H1 (cell line): ENCODE results near the gene TMEM127. TPM values are rescaled to one million over a fixed set of nuclear protein-coding genes. Genes with fewer than 3 reads are reported as not detected.

Source experiments
- CTCF ChIA-PET: fragments of 300-600 bp; sonication (Branson Sonifier 250); formaldehyde crosslinking; loops from one replicate; lab custom pipeline; 2021; ENCODE audit not compliant: partially characterized antibody; lab: Charles Lee
- POLR2A ChIA-PET: fragments of 300-600 bp; sonication (Branson Sonifier 250); formaldehyde crosslinking; loops from one replicate; lab custom pipeline; 2021; ENCODE audit warnings: inconsistent platforms; ENCODE audit not compliant: partially characterized antibody; lab: Charles Lee
- DNase-seq, 2 experiments: peaks; one replicate each; pipeline versions ENCODE4 v3.0.0 to v3.0.0-alpha.2; 2010 to 2022; ENCODE audit warnings: low spot score in 2 of 2, low read depth in 1 of 2, mixed read lengths in 1 of 2
- FAIRE-seq: peaks from 2 replicates; lab custom pipeline; 2011; peaks lifted over from hg19 to GRCh38; lab: Jason Lieb, UNC
- H2AFZ ChIP-seq: 2 replicates; pipeline ENCODE4 v1.8.1; 2012; ENCODE audit warnings: low read length, inconsistent platforms
- H2AK5ac ChIP-seq: 2 replicates; pipeline ENCODE4 v1.6.1; 2013; ENCODE audit warnings: low read depth, low read length
- H2BK120ac ChIP-seq: replicated peaks from 2 replicates; pipeline ENCODE3; 2013; ENCODE audit warnings: low read depth, low read length, inconsistent platforms
- H2BK12ac ChIP-seq: 2 replicates; pipeline ENCODE4 v1.6.1; 2013; ENCODE audit warnings: low read depth, low read length
- H2BK15ac ChIP-seq: 2 replicates; pipeline ENCODE4 v1.6.1; 2013; ENCODE audit warnings: low read length
- H2BK20ac ChIP-seq: 2 replicates; pipeline ENCODE4 v1.6.1; 2013; ENCODE audit warnings: low read length
- H2BK5ac ChIP-seq: 2 replicates; pipeline ENCODE4 v1.6.1; 2013; ENCODE audit warnings: low read depth, low read length
- H3K14ac ChIP-seq: 2 replicates; pipeline ENCODE4 v1.6.1; 2013; ENCODE audit warnings: inconsistent platforms; ENCODE audit not compliant: insufficient read length
- H3K18ac ChIP-seq: 2 replicates; pipeline ENCODE4 v1.6.1; 2013; ENCODE audit warnings: low read length; ENCODE audit errors: extremely low read depth
- H3K23ac ChIP-seq: 2 replicates; pipeline ENCODE4 v1.6.1; 2013; ENCODE audit warnings: inconsistent platforms; ENCODE audit not compliant: insufficient read length
- H3K23me2 ChIP-seq: 2 replicates; pipeline ENCODE4 v1.6.1; 2013; ENCODE audit warnings: low read depth, low read length
- H3K27ac ChIP-seq: 2 replicates; pipeline ENCODE4 v1.6.1; 2011; ENCODE audit warnings: low read depth, low read length, inconsistent platforms
- H3K27me3 ChIP-seq, 4 experiments: replicated peaks in 1 of 4; 1 replicate in 1 of 4; 2 replicates in 3 of 4; pipeline versions ENCODE4 v1.6.1 to v1.8.1; 2011 to 2013; ENCODE audit warnings: low read length in 3 of 4, mild to moderate bottlenecking in 3 of 4, inconsistent platforms in 2 of 4, mixed read lengths in 2 of 4, moderate library complexity in 1 of 4; ENCODE audit not compliant: control insufficient read depth in 3 of 4, insufficient read depth in 3 of 4; ENCODE audit errors: extremely low read depth in 1 of 4
- H3K36me3 ChIP-seq, 4 experiments: 2 replicates each; pipeline versions ENCODE4 v1.6.1 to v1.8.1; 2011 to 2013; ENCODE audit warnings: mild to moderate bottlenecking in 4 of 4, low read length in 3 of 4, moderate library complexity in 2 of 4, control low read depth in 1 of 4, inconsistent platforms in 1 of 4; ENCODE audit not compliant: insufficient read depth in 4 of 4, control insufficient read depth in 2 of 4
- H3K4ac ChIP-seq: replicated peaks from 2 replicates; pipeline ENCODE3; 2013; ENCODE audit warnings: low read length, low read depth, mixed read lengths, inconsistent platforms; ENCODE audit not compliant: insufficient read length
- H3K4me1 ChIP-seq, 4 experiments: replicated peaks in 1 of 4; 1 replicate in 1 of 4; 2 replicates in 3 of 4; pipeline versions ENCODE4 v1.6.1 to v1.8.1; 2011 to 2013; ENCODE audit warnings: low read length in 3 of 4, inconsistent platforms in 2 of 4, mixed read lengths in 1 of 4; ENCODE audit not compliant: insufficient read depth in 4 of 4, control insufficient read depth in 3 of 4
- H3K4me2 ChIP-seq, 2 experiments: 2 replicates each; pipeline versions ENCODE4 v1.6.1 to v1.8.1; 2011 to 2013; ENCODE audit warnings: low read depth in 2 of 2, low read length in 2 of 2, control low read depth in 1 of 2, inconsistent platforms in 1 of 2, mild to moderate bottlenecking in 1 of 2; ENCODE audit not compliant: insufficient read depth in 1 of 2
- H3K4me3 ChIP-seq, 4 experiments: fragments of 200-600, 300-600 bp in 1 of 4; sonication (generic), shearing (Covaris generic), sonication (Bioruptor Twin) in 1 of 4; 2 replicates each; pipeline versions ENCODE4 v1.5.1 to v1.8.1; 2011 to 2016; ENCODE audit warnings: low read length in 4 of 4, low read depth in 3 of 4, control low read depth in 2 of 4, inconsistent platforms in 2 of 4, mild to moderate bottlenecking in 2 of 4, mixed read lengths in 1 of 4, moderate library complexity in 1 of 4; ENCODE audit not compliant: insufficient read depth in 2 of 4; ENCODE audit errors: extremely low read depth in 1 of 4
- H3K56ac ChIP-seq: replicated peaks from 2 replicates; pipeline ENCODE3; 2013; ENCODE audit warnings: low read depth, mild to moderate bottlenecking, mixed read lengths, low read length, inconsistent platforms; ENCODE audit not compliant: insufficient read length
- H3K79me1 ChIP-seq: 2 replicates; pipeline ENCODE4 v1.6.1; 2013; ENCODE audit warnings: low read depth, low read length, control low read depth
- H3K79me2 ChIP-seq, 2 experiments: 2 replicates each; pipeline versions ENCODE4 v1.6.1 to v1.8.1; 2012 to 2013; ENCODE audit warnings: low read length in 2 of 2, mild to moderate bottlenecking in 2 of 2, inconsistent platforms in 1 of 2; ENCODE audit not compliant: insufficient read depth in 2 of 2, control insufficient read depth in 1 of 2
- H3K9ac ChIP-seq, 4 experiments: replicated peaks in 1 of 4; 1 replicate in 1 of 4; 2 replicates in 3 of 4; pipeline versions ENCODE4 v1.6.1 to v1.8.1; 2011 to 2013; ENCODE audit warnings: low read depth in 3 of 4, low read length in 3 of 4, control low read depth in 2 of 4, mild to moderate bottlenecking in 2 of 4, moderate library complexity in 2 of 4, inconsistent platforms in 1 of 4; ENCODE audit errors: extremely low read depth in 1 of 4
- H3K9me3 ChIP-seq, 2 experiments: 2 replicates each; pipeline versions ENCODE4 v1.6.1 to v1.8.1; 2012 to 2013; ENCODE audit warnings: mild to moderate bottlenecking in 2 of 2, moderate library complexity in 2 of 2, control low read depth in 1 of 2, inconsistent platforms in 1 of 2, low read depth in 1 of 2, low read length in 1 of 2, mixed read lengths in 1 of 2; ENCODE audit not compliant: insufficient read depth in 2 of 2
- H4K20me1 ChIP-seq, 2 experiments: replicated peaks in 1 of 2; 2 replicates each; pipeline versions ENCODE3 to v1.8.1; 2011 to 2013; ENCODE audit warnings: inconsistent platforms in 2 of 2, low read length in 2 of 2, mild to moderate bottlenecking in 1 of 2; ENCODE audit not compliant: insufficient read depth in 2 of 2, control insufficient read depth in 1 of 2
- H4K5ac ChIP-seq: 2 replicates; pipeline ENCODE4 v1.6.1; 2013; ENCODE audit warnings: low read length, low read depth, mixed read lengths, inconsistent platforms; ENCODE audit not compliant: insufficient read length
- H4K8ac ChIP-seq: 2 replicates; pipeline ENCODE4 v1.8.0; 2013; ENCODE audit warnings: mild to moderate bottlenecking, moderate library complexity, low read length, inconsistent platforms; ENCODE audit not compliant: insufficient read depth; ENCODE audit errors: extremely low read depth
- H4K91ac ChIP-seq: replicated peaks from 2 replicates; pipeline ENCODE3; 2013; ENCODE audit warnings: low read length, mixed read lengths, inconsistent platforms; ENCODE audit not compliant: insufficient read length
- ASH2L ChIP-seq: fragments of 200-600, 300-600 bp; sonication (generic); IDR thresholded peaks from one replicate; pipeline ENCODE4 v1.7.1; 2017; ENCODE audit warnings: low read length
- KDM1A ChIP-seq: fragments of 200-600, 300-600 bp; sonication (generic); IDR thresholded peaks from 2 replicates; pipeline ENCODE4 v1.7.1; 2016; ENCODE audit warnings: mild to moderate bottlenecking, low read length, borderline replicate concordance
- RAD21 ChIP-seq, 2 experiments: IDR thresholded peaks in 1 of 2; conservative IDR thresholded peaks in 1 of 2; 2 replicates each; pipeline ENCODE4 v1.6.1; 2011; ENCODE audit warnings: low read depth in 2 of 2, low read length in 2 of 2, improper control_type of control experiment in 1 of 2, inconsistent platforms in 1 of 2, mild to moderate bottlenecking in 1 of 2, moderate library complexity in 1 of 2
- RNF2 ChIP-seq: fragments of 200-900, 300-1000 bp; sonication (generic); IDR thresholded peaks from 2 replicates; pipeline ENCODE4 v1.7.1; 2016; ENCODE audit warnings: borderline replicate concordance, low read depth, mild to moderate bottlenecking, antibody characterized with exemption, low read length; ENCODE audit not compliant: poor library complexity, severe bottlenecking; ENCODE audit errors: missing control alignments
- RXRA ChIP-seq: IDR thresholded peaks from 2 replicates; pipeline ENCODE4 v1.6.1; 2011; ENCODE audit warnings: low read depth, mild to moderate bottlenecking, low read length, moderate library complexity; ENCODE audit not compliant: insufficient read depth
- SP4 ChIP-seq: IDR thresholded peaks from 2 replicates; pipeline ENCODE4 v1.6.1; 2012; ENCODE audit warnings: low read length, inconsistent platforms
- WGBS, 2 experiments: shearing (Covaris generic) in 1 of 2; methylation state at CpG; one replicate each; pipeline versions ENCODE4 v1.1.6 to v1.1.7; 2013 to 2015; ENCODE audit warnings: low lambda C conversion rate in 2 of 2, mixed read lengths in 2 of 2, inconsistent platforms in 1 of 2, low coverage in 1 of 2, missing lambda C conversion rate in 1 of 2; ENCODE audit not compliant: insufficient replicate concordance in 2 of 2, insufficient coverage in 1 of 2, insufficient read length in 1 of 2; ENCODE audit errors: extremely low coverage in 1 of 2, missing lambda C conversion rate in 1 of 2; 5-methylcytosine and 5-hydroxymethylcytosine counted together
- polyA plus RNA-seq, 7 experiments: library from polyadenylated mRNA; depleted of rRNA in 3 of 7; stranded (reverse) in 5 of 7; unstranded in 2 of 7; fragments of >200 nt in 5 of 7; fragments of 200-250 nt in 2 of 7; gene quantifications; 1 replicate in 5 of 7; 2 replicates in 1 of 7; 4 replicates in 1 of 7; pipeline versions ENCODE4 v1.2.1 to v1.2.3, GENCODE V29; 2011 to 2013; ENCODE audit warnings: missing spikeins in 2 of 7, mixed read lengths in 2 of 7
- total RNA-seq: library from RNA; stranded (reverse); fragmentation: NEBNext Ultra II Directional; extraction: Animal tissue kit (Norgen Biotek cat#: 25700); gene quantifications from 2 replicates; pipeline ENCODE4 v1.2.1, GENCODE V29; 2021
- TF ChIP-seq, protein P1 (sequence below): IDR thresholded peaks from 2 replicates; pipeline ENCODE4 v1.6.1; 2011; ENCODE audit warnings: low read depth, mild to moderate bottlenecking, low read length; ENCODE audit not compliant: insufficient read depth
- TF ChIP-seq, protein P2 (sequence below): IDR thresholded peaks from 2 replicates; pipeline ENCODE4 v1.6.1; 2012; ENCODE audit warnings: inconsistent platforms

The TMEM127 gene
- total and polyA plus RNA-seq, 2 of the 8 experiments (the other 6 are each of a cell fraction or from before 2014, with no cell fraction given) = 25.0 to 41.0 TPM

- Histone ChIP-seq H3K23me2 (no peaks in the 10 kb centered on the region), H2AK5ac (0 out of 2 replicates have a peak overlapping the region, but pooled peaks have one; percentile 4), H3K27me3 (no peaks in the 10 kb centered on the region), H4K8ac (peak overlapping the region; percentile 84), H2BK5ac (peak overlapping the region; percentile 77; the same call in 1 of the 2 replicates), H3K4me2 (peak overlapping the region; percentile 66 to 96), H2BK15ac (0 out of 2 replicates have a peak overlapping the region, but pooled peaks have one; percentile 1), H3K36me3 (peaks cover 17 to 24% (median 22%) of the 10 kb centered on the region in 4 experiments), H4K91ac (peak overlapping the region; percentile 5), H4K20me1 (peaks cover 0 to 3% of the 10 kb centered on the region in 2 experiments), H3K4me1 (peaks cover 0 to 13% (median 4%) of the 10 kb centered on the region in 4 experiments; a peak in 4 of 7 replicates), H3K14ac (no peak overlapping the region), H3K27ac (0 out of 2 replicates have a peak overlapping the region, but pooled peaks have one; percentile 82), H3K79me2 (peaks cover 0 to 36% of the 10 kb centered on the region in 2 experiments; a peak in 2 of 4 replicates), H3K9me3 (no peaks in the 10 kb centered on the region), H3K79me1 (0 out of 2 replicates have a peak, but pooled peaks cover 3% of the 10 kb centered on the region), H3K4me3 (peak overlapping the region in 3 of 4 experiments; percentile 79 to 98 (median 93); a peak in 7 of 8 replicates), H2BK20ac (no peak overlapping the region), H2AFZ (0 out of 2 replicates have a peak overlapping the region, but pooled peaks have one; percentile 5), H3K18ac (no peak overlapping the region), H4K5ac (peak overlapping the region; percentile 12), H3K23ac (no peak overlapping the region), H2BK12ac (no peak overlapping the region), H2BK120ac (peak overlapping the region; percentile 1), H3K4ac (peak overlapping the region; percentile 11), H3K56ac (no peak overlapping the region), H3K9ac (peak overlapping the region in 1 of 4 experiments; percentile 82; a peak in 2 of 7 replicates)
- DNase-seq = no peak
- FAIRE-seq = no peak
- WGBS, 2 experiments = 85% methylated on average over 3 of the region's 3 CpGs; no CpG with 5 or more reads in 1 of the 2 experiments
- POLR2A ChIA-PET = interaction anchor here (1.1 to 3.6 kb wide), 6 partner anchors 14 to 169 kb away, joined by 3 to 28 read pairs (median 4); partner anchors contain the start of gene NCAPH
- CTCF ChIA-PET = interaction anchor here (0.7 kb wide), 1 partner anchor 19 kb away, joined by 3 read pairs; the partner anchor contains the start of gene ITPRIPL1
- TF ChIP-seq ASH2L = no peak
- no peak for TF ChIP-seq RAD21 (IDR thresholded peaks at IDR 0.05 in 1 of 2, conservative IDR thresholded peaks at IDR 0.05 in 1 of 2; ENCODE audit: low read depth in 2 of 2, low read length in 2 of 2)
- TF ChIP-seq RNF2 = no peak
- no peak for TF ChIP-seq RXRA
- TF ChIP-seq, protein P1, sequence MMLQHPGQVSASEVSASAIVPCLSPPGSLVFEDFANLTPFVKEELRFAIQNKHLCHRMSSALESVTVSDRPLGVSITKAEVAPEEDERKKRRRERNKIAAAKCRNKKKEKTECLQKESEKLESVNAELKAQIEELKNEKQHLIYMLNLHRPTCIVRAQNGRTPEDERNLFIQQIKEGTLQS = no peak
- no peak for TF ChIP-seq SP4
- TF ChIP-seq, protein P2, sequence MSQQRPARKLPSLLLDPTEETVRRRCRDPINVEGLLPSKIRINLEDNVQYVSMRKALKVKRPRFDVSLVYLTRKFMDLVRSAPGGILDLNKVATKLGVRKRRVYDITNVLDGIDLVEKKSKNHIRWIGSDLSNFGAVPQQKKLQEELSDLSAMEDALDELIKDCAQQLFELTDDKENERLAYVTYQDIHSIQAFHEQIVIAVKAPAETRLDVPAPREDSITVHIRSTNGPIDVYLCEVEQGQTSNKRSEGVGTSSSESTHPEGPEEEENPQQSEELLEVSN = no peak
- TF ChIP-seq KDM1A = no peak
These were observed 40.6 kb upstream of the TMEM127 start for GRCh38 chr2:96306370-96306769.
